Activated CD8-positive, alpha-beta memory T cell treated with anti-CD3 and anti-CD28 coated beads, Interleukin-2, amount 10 ng/mL, durations not matched to agents 7 days and 5 days (primary cell): ENCODE data around the gene ICA1. TPM values are rescaled to one million over a fixed set of nuclear protein-coding genes. Genes with fewer than 3 reads are reported as not detected.

Experiments used
- ATAC-seq: fragments of 150-1000 bp; cut with Tn5 transposase; one replicate; pipeline ENCODE4 v1.10.0; 2021; ENCODE audit warnings: moderate library complexity
- CTCF ChIA-PET: fragments of 350-600 bp; sonication (Branson Sonifier 250); formaldehyde crosslinking; loops from one replicate; lab custom pipeline; 2021; ENCODE audit warnings: antibody characterized with exemption; lab: Charles Lee
- DNase-seq: peaks from one replicate; pipeline ENCODE4 v3.0.0-alpha.2; 2020
- H3K27ac Mint-ChIP-seq: one replicate; pipeline ENCODE4 v1.8.0; 2021; ENCODE audit warnings: mild to moderate bottlenecking, mixed read lengths
- H3K27me3 Mint-ChIP-seq: one replicate; pipeline ENCODE4 v1.8.0; 2021; ENCODE audit warnings: mixed read lengths
- H3K36me3 Mint-ChIP-seq: one replicate; pipeline ENCODE4 v1.8.0; 2021; ENCODE audit warnings: mild to moderate bottlenecking, mixed read lengths
- H3K4me1 Mint-ChIP-seq: one replicate; pipeline ENCODE4 v1.8.0; 2021; ENCODE audit warnings: mixed read lengths
- H3K4me3 Mint-ChIP-seq: one replicate; pipeline ENCODE4 v1.8.0; 2021; ENCODE audit warnings: mild to moderate bottlenecking, moderate library complexity, mixed read lengths
- H3K9me3 Mint-ChIP-seq: one replicate; pipeline ENCODE4 v1.8.0; 2022; ENCODE audit warnings: low read depth, mixed read lengths
- total RNA-seq, 2 experiments: library from RNA; stranded (reverse); gene quantifications; one replicate each; pipeline ENCODE4 v1.2.3, GENCODE V29; 2021

The ICA1 gene
- total RNA-seq, 2 experiments from 2014 or later, result 2.7 to 3.4 TPM

DNA sequence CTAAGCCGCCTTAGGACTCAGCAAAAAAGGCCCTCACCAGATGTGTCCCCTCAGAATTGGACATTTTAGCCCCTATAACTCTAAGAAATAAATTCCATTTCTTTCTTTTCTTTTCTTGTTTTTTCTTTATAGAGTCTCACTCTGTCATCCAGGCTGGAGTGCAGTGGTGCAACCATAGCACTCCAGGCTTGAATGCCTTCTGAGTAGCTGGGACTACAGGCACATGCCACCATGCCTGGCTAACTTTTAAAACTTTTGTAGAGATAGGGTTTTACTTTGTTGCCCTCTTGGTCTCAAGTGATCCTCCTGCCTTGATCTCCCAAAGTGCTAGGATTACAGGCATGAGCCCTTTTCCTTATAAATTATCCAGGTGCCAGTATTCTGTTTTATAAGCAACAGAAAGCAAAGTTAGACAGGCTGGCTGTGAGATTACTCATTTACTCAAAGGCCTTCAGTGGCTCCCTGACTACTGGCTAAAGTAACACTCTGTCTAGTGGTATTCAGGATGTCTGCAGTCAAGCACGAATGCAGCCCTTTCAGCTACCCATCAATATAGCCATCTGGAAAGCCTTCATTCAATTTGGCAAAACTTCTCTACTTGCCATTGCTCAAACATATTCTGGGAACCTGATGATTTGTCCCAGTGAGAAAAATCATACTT, 128.6 kb downstream of the ICA1 start:
- DNase-seq (no peak), ATAC-seq (no peak)
- H3K27me3 Mint-ChIP-seq, result no peaks in the 10 kb centered on the region
- H3K4me3 Mint-ChIP-seq, result no peak overlapping the region
- peaks cover 4% of the 10 kb centered on the region for H3K36me3 Mint-ChIP-seq
- CTCF ChIA-PET, result interaction anchor here (0.8 to 1.9 kb wide), 5 partner anchors 9 to 98 kb away, joined by 3 to 5 read pairs (median 4); no protein-coding TSS in a partner anchor
- peak overlapping the region; percentile 87 for H3K27ac Mint-ChIP-seq
- no peaks in the 10 kb centered on the region for H3K9me3 Mint-ChIP-seq
- H3K4me1 Mint-ChIP-seq, result peaks cover 66% of the 10 kb centered on the region

DNA sequence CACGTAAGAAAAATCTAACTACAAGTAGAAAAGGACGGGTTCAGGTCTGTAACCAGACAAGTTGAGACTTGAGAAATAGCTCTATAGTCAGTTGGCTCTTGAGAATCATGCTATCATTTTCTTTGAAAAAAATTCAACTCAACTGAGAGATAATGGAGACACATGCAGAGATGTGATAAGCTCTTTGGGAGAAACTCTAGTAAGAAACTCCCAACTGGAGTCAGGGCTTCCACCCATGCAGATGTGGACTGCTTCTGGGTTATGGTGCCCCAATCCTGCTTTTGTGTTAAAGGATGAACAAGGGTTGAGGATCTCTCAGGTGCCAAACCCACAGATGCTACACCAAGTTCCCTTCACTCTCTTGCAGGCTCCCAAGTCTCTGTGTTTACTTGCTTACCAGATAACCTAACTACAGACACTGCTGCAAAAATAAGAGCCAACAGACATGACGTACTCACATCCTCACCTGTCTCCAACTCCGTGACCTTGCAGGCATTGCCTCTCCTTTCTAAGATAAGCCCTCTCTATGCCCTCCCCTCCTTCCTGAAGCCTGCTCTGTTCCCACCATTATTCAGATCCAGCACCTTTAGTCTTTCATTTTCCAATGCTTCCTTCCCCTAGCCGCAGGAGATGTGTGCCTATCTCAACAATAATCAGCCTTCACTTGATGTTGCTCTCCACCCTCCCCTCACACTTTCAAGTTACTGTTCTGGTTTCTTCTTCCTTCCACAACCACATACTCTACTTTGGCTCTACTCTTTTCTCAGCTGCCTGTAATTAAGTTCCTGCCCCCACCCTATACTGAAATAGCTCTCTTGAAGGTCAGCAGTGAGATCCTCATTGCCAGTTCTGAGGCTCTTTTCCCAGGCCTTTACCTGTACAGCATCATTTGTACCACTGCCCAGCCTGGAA, 130.0 kb downstream of the ICA1 start:
- Mint-ChIP-seq H3K27me3 (peaks cover 3% of the 10 kb centered on the region), H3K4me1 (peaks cover 78% of the 10 kb centered on the region), H3K27ac (peak overlapping the region; percentile 90), H3K4me3 (peak overlapping the region; percentile 47), H3K36me3 (peaks cover 9% of the 10 kb centered on the region), H3K9me3 (no peaks in the 10 kb centered on the region)
- CTCF ChIA-PET, result interaction anchor here (0.6 to 1.0 kb wide), 2 partner anchors 44 to 535 kb away, joined by 3 to 5 read pairs; no protein-coding TSS in a partner anchor
- ATAC-seq, result peak; percentile 61
- peak; percentile 68 for DNase-seq

DNA sequence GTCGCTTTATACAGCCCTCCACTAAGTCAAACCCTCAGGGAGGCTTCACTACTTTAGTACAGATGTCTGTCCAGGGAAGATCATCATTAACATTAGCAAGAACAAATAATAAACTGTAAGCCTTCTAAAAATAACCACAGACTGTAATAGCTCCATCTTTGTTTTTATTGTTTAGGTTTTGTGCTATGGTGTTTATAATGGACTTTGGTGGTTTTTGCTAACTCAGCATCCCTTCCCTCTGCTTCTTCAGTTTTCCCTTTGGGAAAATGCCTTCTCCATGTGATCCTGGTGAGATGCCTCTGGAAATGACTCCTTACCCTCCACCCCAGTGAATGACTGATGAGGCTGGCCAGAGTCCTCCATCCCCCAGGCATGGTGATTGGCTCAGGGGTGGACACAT, 131.3 kb downstream of the ICA1 start:
- peaks cover 10% of the 10 kb centered on the region for H3K36me3 Mint-ChIP-seq
- no peak for DNase-seq
- peaks cover 90% of the 10 kb centered on the region for H3K4me1 Mint-ChIP-seq
- CTCF ChIA-PET, result no interaction called here
- no peaks in the 10 kb centered on the region for H3K9me3 Mint-ChIP-seq
- no peak for ATAC-seq
- H3K27me3 Mint-ChIP-seq, result peaks cover 3% of the 10 kb centered on the region
- no peak overlapping the region for H3K4me3 Mint-ChIP-seq
- H3K27ac Mint-ChIP-seq, result no peak overlapping the region

DNA sequence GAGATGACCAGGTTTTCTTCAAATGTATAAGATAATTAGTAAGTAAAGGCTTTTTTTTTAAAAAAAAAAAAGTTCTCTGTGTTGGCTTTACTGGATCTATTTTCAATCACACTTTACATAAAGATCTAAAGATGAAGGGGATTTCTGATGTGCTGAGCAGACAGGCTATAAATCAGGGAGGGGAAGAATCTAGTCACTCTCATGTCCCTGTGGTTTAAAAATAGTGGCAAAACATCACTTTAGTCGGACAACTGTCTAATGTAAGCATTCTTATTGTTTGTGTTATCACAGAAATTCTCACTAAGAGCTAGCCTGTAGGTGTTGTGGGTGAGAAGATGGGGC, 132.7 kb downstream of the ICA1 start:
- ATAC-seq (no peak), DNase-seq (no peak)
- CTCF ChIA-PET, result no interaction called here
- H3K9me3 Mint-ChIP-seq, result no peaks in the 10 kb centered on the region
- no peak overlapping the region for H3K4me3 Mint-ChIP-seq
- peak overlapping the region; percentile 82 for H3K27ac Mint-ChIP-seq
- H3K36me3 Mint-ChIP-seq, result peaks cover 12% of the 10 kb centered on the region
- H3K4me1 Mint-ChIP-seq, result peaks cover 96% of the 10 kb centered on the region
- H3K27me3 Mint-ChIP-seq, result peaks cover 3% of the 10 kb centered on the region

- CTCF ChIA-PET, result no interaction called here
- peak overlapping the region; percentile 82 for H3K27ac Mint-ChIP-seq
- DNase-seq (no peak), ATAC-seq (peak; percentile 8)
- no peaks in the 10 kb centered on the region for H3K9me3 Mint-ChIP-seq
- peak overlapping the region; percentile 19 for H3K4me3 Mint-ChIP-seq
- H3K27me3 Mint-ChIP-seq, result peaks cover 3% of the 10 kb centered on the region
- H3K36me3 Mint-ChIP-seq, result peaks cover 12% of the 10 kb centered on the region
- H3K4me1 Mint-ChIP-seq, result peaks cover 93% of the 10 kb centered on the region
Measured at GRCh38 chr7:8128449-8129317, 133.3 kb downstream of the ICA1 start.

DNA sequence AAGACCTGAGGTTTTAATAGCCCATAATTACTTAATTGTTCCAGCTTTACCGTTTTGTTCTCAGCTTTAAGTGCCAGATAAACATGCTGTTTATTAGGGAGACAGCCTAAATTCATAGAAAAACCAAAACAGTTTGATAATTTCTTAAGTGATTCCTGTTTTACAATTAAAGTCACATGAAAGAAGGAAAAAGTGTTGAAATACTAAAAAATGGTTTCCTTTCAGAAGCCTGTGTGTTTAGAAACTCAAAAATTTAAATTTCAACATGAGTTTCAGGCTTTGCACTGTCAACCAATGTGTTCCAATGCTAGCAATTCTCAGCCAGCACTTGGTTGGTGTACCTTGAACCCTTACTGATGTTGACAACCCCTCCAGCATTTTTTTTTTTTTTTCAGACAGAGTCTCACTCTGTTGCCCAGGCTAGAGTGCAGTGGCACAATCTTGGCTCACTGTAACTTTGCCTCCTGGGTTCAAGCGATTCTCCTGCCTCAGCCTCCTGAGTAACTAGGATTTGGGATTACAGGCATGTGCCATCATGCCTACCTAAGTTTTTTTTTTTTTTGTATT, 135.3 kb downstream of the ICA1 start:
- ATAC-seq, result no peak

GRCh38 chr7:8125680-8126444, 136.1 kb downstream of the ICA1 start:
- DNase-seq, result peak; percentile 92
- CTCF ChIA-PET, result interaction anchor here (0.7 to 3.3 kb wide), 16 partner anchors 9 to 486 kb away, joined by 3 to 22 read pairs (median 4); partner anchors contain the start of gene UMAD1
- peak; percentile 90 for ATAC-seq
- Mint-ChIP-seq H3K27ac (peak overlapping the region; percentile 97), H3K4me1 (peaks cover 82% of the 10 kb centered on the region), H3K27me3 (peaks cover 3% of the 10 kb centered on the region), H3K9me3 (no peaks in the 10 kb centered on the region), H3K4me3 (peak overlapping the region; percentile 45), H3K36me3 (peaks cover 17% of the 10 kb centered on the region)

More for the DNA sequence above, 135.3 kb downstream of the ICA1 start:
- H3K27me3 Mint-ChIP-seq, result peaks cover 3% of the 10 kb centered on the region
- H3K36me3 Mint-ChIP-seq, result peaks cover 14% of the 10 kb centered on the region
- peaks cover 82% of the 10 kb centered on the region for H3K4me1 Mint-ChIP-seq
- CTCF ChIA-PET, result interaction anchor here (0.7 to 3.3 kb wide), 5 partner anchors 9 to 362 kb away, joined by 3 to 22 read pairs (median 3); no protein-coding TSS in a partner anchor
- H3K27ac Mint-ChIP-seq, result peak overlapping the region; percentile 97
- DNase-seq, result no peak
- no peak overlapping the region for H3K4me3 Mint-ChIP-seq
- H3K9me3 Mint-ChIP-seq, result no peaks in the 10 kb centered on the region

- Mint-ChIP-seq H3K27ac (peak overlapping the region; percentile 62), H3K36me3 (peaks cover 18% of the 10 kb centered on the region), H3K4me3 (no peak overlapping the region), H3K9me3 (no peaks in the 10 kb centered on the region), H3K4me1 (peaks cover 71% of the 10 kb centered on the region), H3K27me3 (no peaks in the 10 kb centered on the region)
- DNase-seq (no peak), ATAC-seq (no peak)
- CTCF ChIA-PET, result interaction anchor here (1.3 to 1.6 kb wide), 2 partner anchors 28 to 69 kb away, joined by 3 to 4 read pairs; no protein-coding TSS in a partner anchor
Measured at GRCh38 chr7:8121243-8121642, 140.7 kb downstream of the ICA1 start.

DNA sequence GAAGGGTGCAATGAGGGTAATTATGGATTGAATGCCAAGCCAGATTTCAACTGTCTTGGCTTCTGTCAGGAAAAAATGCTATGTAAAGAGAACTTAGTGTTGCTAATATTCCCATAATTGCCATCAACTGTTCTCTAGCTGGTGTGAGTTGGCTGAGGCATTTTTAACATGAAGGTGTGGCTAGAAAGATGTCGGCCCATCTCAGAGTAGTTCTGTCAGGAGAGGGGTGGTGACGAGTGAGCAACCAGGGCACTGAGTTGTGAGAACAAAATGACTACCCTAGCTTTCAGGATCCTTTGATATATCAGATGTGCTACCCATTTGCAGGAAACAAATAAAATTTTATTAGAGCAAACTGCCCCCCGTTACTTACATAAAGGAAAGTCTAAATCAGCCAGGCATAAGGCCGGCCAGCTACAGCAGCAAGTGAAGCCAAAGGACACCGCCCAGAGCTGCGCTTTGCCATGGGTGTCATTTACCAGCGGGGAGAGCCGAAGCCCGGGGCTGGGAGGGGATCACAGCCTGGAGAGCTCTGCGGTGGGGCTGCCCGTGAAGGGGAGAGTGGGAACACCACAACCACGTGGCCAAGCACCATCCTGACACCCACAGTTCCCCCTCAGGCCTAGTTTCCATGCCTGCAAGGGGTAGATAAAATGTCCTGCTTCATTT, 141.4 kb downstream of the ICA1 start:
- DNase-seq, result no peak
- Mint-ChIP-seq H3K4me3 (no peak overlapping the region), H3K4me1 (peaks cover 71% of the 10 kb centered on the region)

DNA sequence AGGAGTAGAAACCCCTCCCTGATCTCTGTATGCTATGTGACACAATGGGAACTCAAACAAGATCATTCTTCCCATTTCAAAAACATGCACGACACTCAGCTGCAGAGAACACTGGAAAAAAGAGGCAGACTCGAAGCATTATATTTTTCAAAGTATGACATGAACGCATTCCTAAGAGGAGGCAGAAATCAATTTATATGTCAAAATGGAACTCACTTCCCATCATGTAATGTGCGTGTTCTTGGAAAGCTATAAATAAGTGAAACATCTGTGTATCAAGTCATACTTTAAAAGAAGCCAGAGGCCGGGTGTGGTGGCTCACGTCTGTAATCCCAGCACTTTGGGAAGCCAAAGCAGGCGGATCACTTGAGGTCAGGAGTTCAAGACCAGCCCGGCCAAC, 142.7 kb downstream of the ICA1 start:
- Mint-ChIP-seq H3K36me3 (peaks cover 21% of the 10 kb centered on the region), H3K27ac (no peak overlapping the region), H3K4me3 (no peak overlapping the region), H3K9me3 (peaks cover 2% of the 10 kb centered on the region), H3K27me3 (no peaks in the 10 kb centered on the region), H3K4me1 (peaks cover 71% of the 10 kb centered on the region)
- no peak for DNase-seq
- no peak for ATAC-seq
- CTCF ChIA-PET, result no interaction called here

More for the DNA sequence above, 141.4 kb downstream of the ICA1 start:
- Mint-ChIP-seq H3K27ac (peak overlapping the region; percentile 62), H3K36me3 (peaks cover 22% of the 10 kb centered on the region), H3K9me3 (peaks cover 2% of the 10 kb centered on the region), H3K27me3 (no peaks in the 10 kb centered on the region)
- ATAC-seq, result no peak
- CTCF ChIA-PET, result interaction anchor here (1.3 to 1.6 kb wide), 2 partner anchors 28 to 69 kb away, joined by 3 to 4 read pairs; no protein-coding TSS in a partner anchor

GRCh38 chr7:8117195-8117594, 144.8 kb downstream of the ICA1 start:
- Mint-ChIP-seq H3K27me3 (no peaks in the 10 kb centered on the region), H3K9me3 (peaks cover 2% of the 10 kb centered on the region)

More at GRCh38 chr7:8117195-8117594, 144.8 kb downstream of the ICA1 start:
- Mint-ChIP-seq H3K4me1 (peaks cover 69% of the 10 kb centered on the region), H3K36me3 (peaks cover 23% of the 10 kb centered on the region), H3K4me3 (no peak overlapping the region), H3K27ac (no peak overlapping the region)
- no peak for DNase-seq
- CTCF ChIA-PET, result interaction anchor here (1.0 kb wide), 1 partner anchor 9 kb away, joined by 3 read pairs; no protein-coding TSS in a partner anchor
- ATAC-seq, result peak; percentile 35
